Measurements from ENCODE around the gene ASIP. TPM values are rescaled to one million over a fixed set of nuclear protein-coding genes. Genes with fewer than 3 reads are reported as not detected.

ASIP gene
- total RNA-seq, 1 donor from 2014 or later = 32.6 TPM

DNA sequence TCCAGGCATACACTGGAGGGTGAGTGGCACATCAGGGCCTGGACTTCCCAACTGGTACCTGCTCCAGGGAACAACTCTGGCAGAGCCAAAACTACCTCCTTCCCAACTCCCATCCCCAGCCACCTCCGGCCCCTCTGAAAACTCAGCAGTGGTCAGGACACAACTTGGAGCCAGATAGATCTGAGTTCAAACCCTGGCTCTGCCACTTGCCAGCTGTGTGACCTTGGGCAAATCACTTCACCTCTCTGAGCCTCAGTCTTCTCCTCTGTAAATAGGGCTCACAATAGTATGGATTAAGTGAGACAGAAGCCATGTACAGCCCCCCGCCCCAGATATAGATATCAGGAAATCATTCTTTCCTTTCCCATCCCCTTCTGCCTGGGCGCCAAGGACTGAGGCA is 51.3 kb downstream of the ASIP start:
- no peak for TF ChIP-seq CTCF (IDR thresholded peaks at IDR 0.05; ENCODE audit: borderline replicate concordance)
- Histone ChIP-seq H3K27ac (replicated peaks) (no peak overlapping the region), H3K4me3 (no peak overlapping the region), H3K9me3 (replicated peaks) (no peaks in the 10 kb centered on the region), H3K4me1 (no peaks in the 10 kb centered on the region), H3K27me3 (ENCODE audit: low read depth) (no peaks in the 10 kb centered on the region), H3K36me3 (peaks cover 67% of the 10 kb centered on the region)
- intact Hi-C loops (cut with micrococcal nuclease) = no loop called here
- DNase-seq = no peak

- Histone ChIP-seq H3K27me3 (ENCODE audit: low read depth) (no peaks in the 10 kb centered on the region), H3K27ac (replicated peaks) (no peak overlapping the region), H3K4me3 (no peak overlapping the region), H3K9me3 (replicated peaks) (no peaks in the 10 kb centered on the region), H3K4me1 (no peaks in the 10 kb centered on the region), H3K36me3 (peaks cover 61% of the 10 kb centered on the region)
- no peak for DNase-seq
- intact Hi-C loops (cut with micrococcal nuclease) = no loop called here
- no peak for TF ChIP-seq CTCF (IDR thresholded peaks at IDR 0.05; ENCODE audit: borderline replicate concordance)
These were observed 51.9 kb downstream of the ASIP start for GRCh38 chr20:34293119-34293518.

GRCh38 chr20:34293589-34293988 is 52.4 kb downstream of the ASIP start:
- Histone ChIP-seq H3K9me3 (replicated peaks) (no peaks in the 10 kb centered on the region), H3K4me1 (no peaks in the 10 kb centered on the region), H3K36me3 (peaks cover 56% of the 10 kb centered on the region), H3K4me3 (no peak overlapping the region), H3K27me3 (ENCODE audit: low read depth) (no peaks in the 10 kb centered on the region), H3K27ac (replicated peaks) (no peak overlapping the region)
- TF ChIP-seq CTCF (IDR thresholded peaks at IDR 0.05; ENCODE audit: borderline replicate concordance) = no peak
- intact Hi-C loops (cut with micrococcal nuclease) = no loop called here
- DNase-seq = no peak

GRCh38 chr20:34294563-34294962 is 53.3 kb downstream of the ASIP start:
- H3K4me3 ChIP-seq = no peak overlapping the region
- peaks cover 53% of the 10 kb centered on the region for H3K36me3 ChIP-seq
- H3K27me3 ChIP-seq (ENCODE audit: low read depth) = no peaks in the 10 kb centered on the region
- intact Hi-C loops (cut with micrococcal nuclease) = no loop called here
- H3K9me3 ChIP-seq (replicated peaks) = no peaks in the 10 kb centered on the region
- no peak for DNase-seq
- no peak for TF ChIP-seq CTCF (IDR thresholded peaks at IDR 0.05; ENCODE audit: borderline replicate concordance)
- no peaks in the 10 kb centered on the region for H3K4me1 ChIP-seq
- no peak overlapping the region for H3K27ac ChIP-seq (replicated peaks)

- Histone ChIP-seq H3K4me1 (peaks cover 7% of the 10 kb centered on the region), H3K27me3 (ENCODE audit: low read depth) (no peaks in the 10 kb centered on the region), H3K27ac (replicated peaks) (no peak overlapping the region), H3K36me3 (peaks cover 46% of the 10 kb centered on the region), H3K9me3 (replicated peaks) (no peaks in the 10 kb centered on the region), H3K4me3 (no peak overlapping the region)
- TF ChIP-seq CTCF (IDR thresholded peaks at IDR 0.05; ENCODE audit: borderline replicate concordance) = no peak
- intact Hi-C loops (cut with micrococcal nuclease) = no loop called here
- no peak for DNase-seq
These were observed 54.1 kb downstream of the ASIP start for GRCh38 chr20:34295284-34295683.

GRCh38 chr20:34296468-34296867 is 55.2 kb downstream of the ASIP start:
- Histone ChIP-seq H3K4me3 (no peak overlapping the region), H3K4me1 (peaks cover 18% of the 10 kb centered on the region), H3K9me3 (replicated peaks) (no peaks in the 10 kb centered on the region), H3K27ac (replicated peaks) (no peak overlapping the region), H3K27me3 (ENCODE audit: low read depth) (no peaks in the 10 kb centered on the region), H3K36me3 (peaks cover 34% of the 10 kb centered on the region)
- intact Hi-C loops (cut with micrococcal nuclease) = no loop called here
- no peak for TF ChIP-seq CTCF (IDR thresholded peaks at IDR 0.05; ENCODE audit: borderline replicate concordance)
- DNase-seq = no peak
